GM23338 (cell line): ENCODE measurements around the gene TMEM38A. TPM values are rescaled to one million over a fixed set of nuclear protein-coding genes. Genes with fewer than 3 reads are reported as not detected.
"Not testable (repeated sequence)": the region's sequence is repeated elsewhere in the genome, so short reads cannot be mapped to it uniquely, and the experiment has no call there.

Experiments used
- ATAC-seq: fragments of 200-7000 bp; cut with Tn5 transposase; 3 replicates; pipeline ENCODE4 v1.9.1; 2020
- DNase-seq: peaks from one replicate; pipeline ENCODE4 v3.0.0-alpha.2; 2015; ENCODE audit warnings: low spot score
- H2AFZ ChIP-seq: fragments of 200-600 bp; sonication (generic); 2 replicates; pipeline ENCODE4 v1.8.0; 2016; ENCODE audit warnings: antibody characterized with exemption, mild to moderate bottlenecking, moderate library complexity
- H3F3A ChIP-seq: fragments of 200-600 bp; sonication (generic); replicated peaks from 2 replicates; pipeline ENCODE4 v1.8.0; 2017; ENCODE audit warnings: antibody characterized with exemption, mixed run types, low read depth
- H3K27ac ChIP-seq: fragments of 200-600 bp; sonication (generic); 2 replicates; pipeline ENCODE4 v1.6.1; 2016; ENCODE audit warnings: low read depth
- H3K27me3 ChIP-seq: fragments of 200-600 bp; sonication (generic); 2 replicates; pipeline ENCODE4 v1.8.0; 2016; ENCODE audit warnings: mild to moderate bottlenecking, mixed run types, moderate library complexity; ENCODE audit not compliant: insufficient read depth
- H3K36me3 ChIP-seq: fragments of 200-600 bp; sonication (generic); 2 replicates; pipeline ENCODE4 v1.8.0; 2016; ENCODE audit warnings: mild to moderate bottlenecking; ENCODE audit not compliant: insufficient read depth
- H3K4me1 ChIP-seq: fragments of 200-600 bp; sonication (generic); 2 replicates; pipeline ENCODE4 v1.8.0; 2016; ENCODE audit warnings: mild to moderate bottlenecking, moderate library complexity; ENCODE audit not compliant: insufficient read depth
- H3K4me2 ChIP-seq: fragments of 200-600 bp; sonication (generic); 2 replicates; pipeline ENCODE4 v1.7.1; 2017; ENCODE audit warnings: mixed run types
- H3K4me3 ChIP-seq: fragments of 200-600 bp; sonication (generic); 2 replicates; pipeline ENCODE4 v1.6.1; 2016; ENCODE audit warnings: mixed run types
- H3K79me2 ChIP-seq: fragments of 200-600 bp; sonication (generic); replicated peaks from 2 replicates; pipeline ENCODE4 v1.8.0; 2017; ENCODE audit warnings: mild to moderate bottlenecking; ENCODE audit not compliant: insufficient read depth
- H3K9me2 ChIP-seq: fragments of 200-600 bp; sonication (generic); 2 replicates; pipeline ENCODE4 v1.8.0; 2017; ENCODE audit not compliant: insufficient read depth
- H4K20me1 ChIP-seq: fragments of 200-600 bp; sonication (generic); replicated peaks from 2 replicates; pipeline ENCODE4 v1.8.0; 2017; ENCODE audit warnings: mild to moderate bottlenecking; ENCODE audit not compliant: insufficient read depth
- H3K27ac Mint-ChIP-seq: 2 replicates; pipeline ENCODE4 v1.8.0; 2020; ENCODE audit warnings: inconsistent platforms, mild to moderate bottlenecking, moderate library complexity, mixed read lengths
- H3K27me3 Mint-ChIP-seq: 3 replicates; pipeline ENCODE4 v1.8.0; 2022; ENCODE audit warnings: low read depth, mild to moderate bottlenecking, moderate library complexity, mixed read lengths, inconsistent platforms; ENCODE audit not compliant: insufficient read depth, poor library complexity
- H3K36me3 Mint-ChIP-seq: 3 replicates; pipeline ENCODE4 v1.8.0; 2021; ENCODE audit warnings: low read depth, mild to moderate bottlenecking, inconsistent platforms, moderate library complexity, mixed read lengths
- H3K4me1 Mint-ChIP-seq: 3 replicates; pipeline ENCODE4 v1.8.0; 2020; ENCODE audit warnings: mild to moderate bottlenecking, inconsistent platforms, mixed read lengths
- H3K4me3 Mint-ChIP-seq: 3 replicates; pipeline ENCODE4 v1.8.0; 2021; ENCODE audit warnings: moderate library complexity, mild to moderate bottlenecking, inconsistent platforms, mixed read lengths
- H3K9me3 Mint-ChIP-seq: 3 replicates; pipeline ENCODE4 v1.8.0; 2020; ENCODE audit warnings: moderate library complexity, mild to moderate bottlenecking, inconsistent platforms, mixed read lengths
- CREB1 ChIP-seq: fragments of 250-450 bp; sonication (Bioruptor Pico); IDR thresholded peaks from 2 replicates; pipeline ENCODE4 v1.5.0; 2020; ENCODE audit warnings: low read depth, mild to moderate bottlenecking, moderate library complexity
- EZH2 ChIP-seq: fragments of 200-600 bp; sonication (generic); IDR thresholded peaks from one replicate; pipeline ENCODE4 v1.8.0; 2017; ENCODE audit warnings: antibody characterized with exemption, mild to moderate bottlenecking, low read depth; ENCODE audit not compliant: unreplicated experiment
- JUNB ChIP-seq: IDR thresholded peaks from one replicate; pipeline ENCODE4 v1.6.1; 2016; ENCODE audit warnings: antibody characterized with exemption; ENCODE audit not compliant: unreplicated experiment
- NANOG ChIP-seq: IDR thresholded peaks from 2 replicates; pipeline ENCODE4 v1.6.1; 2016; ENCODE audit warnings: antibody characterized with exemption, borderline replicate concordance
- STAT1 ChIP-seq: IDR thresholded peaks from one replicate; pipeline ENCODE4 v1.6.1; 2016; ENCODE audit warnings: antibody characterized with exemption; ENCODE audit not compliant: unreplicated experiment
- ZNF114 ChIP-seq: fragments of 250-450 bp; sonication (Bioruptor Pico); IDR thresholded peaks from 2 replicates; pipeline ENCODE4 v1.5.0; 2020; ENCODE audit warnings: mild to moderate bottlenecking, moderate library complexity
- ZNF331 ChIP-seq: fragments of 250-450 bp; sonication (Bioruptor Pico); IDR thresholded peaks from 2 replicates; pipeline ENCODE4 v1.5.0; 2020; ENCODE audit warnings: low read depth, mild to moderate bottlenecking, moderate library complexity
- polyA plus RNA-seq: library from polyadenylated mRNA; unstranded; fragments of >200 nt; fragmentation: Nextera tagmentation; extraction: Ambion mirVana; gene quantifications from 2 replicates; pipeline ENCODE4 v1.2.1, GENCODE V29; 2016
- total RNA-seq: library from RNA; depleted of rRNA; stranded (reverse); fragments of >200 nt; shearing (Covaris generic); gene quantifications from 2 replicates; pipeline ENCODE4 v1.2.3, GENCODE V29; 2014
- TF ChIP-seq, protein P1 (sequence below), 2 experiments: fragments of 200-600 bp in 1 of 2; sonication (generic) in 1 of 2; conservative IDR thresholded peaks; 2 replicates each; pipeline versions ENCODE4 v1.5.1 to v1.6.1; 2016 to 2017; ENCODE audit warnings: antibody characterized with exemption in 2 of 2, low read depth in 2 of 2, mild to moderate bottlenecking in 2 of 2, moderate library complexity in 1 of 2
- TF ChIP-seq, protein P2 (sequence below): IDR thresholded peaks from one replicate; pipeline ENCODE4 v1.6.1; 2018; ENCODE audit warnings: antibody characterized with exemption; ENCODE audit not compliant: unreplicated experiment

The TMEM38A gene
- total and polyA plus RNA-seq, 2 experiments from 2014 or later, result 5.9 to 14.1 TPM

DNA sequence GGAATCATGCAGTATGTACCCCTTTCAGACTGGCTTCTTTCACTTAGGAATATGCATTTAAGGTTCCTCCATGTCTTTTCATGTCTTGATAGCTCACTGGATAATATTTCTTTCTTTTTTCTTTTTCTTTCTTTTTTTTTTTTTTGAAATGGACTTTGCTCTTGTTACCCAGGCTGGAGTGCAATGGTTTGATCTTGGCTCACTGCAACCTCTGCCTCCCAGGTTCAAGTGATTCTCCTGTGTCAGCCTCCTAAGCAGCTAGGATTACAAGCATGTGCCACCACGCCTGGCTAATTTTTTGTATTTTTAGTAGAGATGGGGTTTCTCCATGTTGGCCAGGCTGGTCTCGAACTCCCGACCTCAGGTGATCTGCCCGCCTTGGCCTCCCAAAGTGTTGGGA is 7.8 kb downstream of the TMEM38A start:
- H3K27me3 Mint-ChIP-seq, H3K4me1 Mint-ChIP-seq, H2AFZ ChIP-seq, DNase-seq, H3K4me1 ChIP-seq, H3K27ac ChIP-seq, H3K27ac Mint-ChIP-seq, H3K9me2 ChIP-seq, H3K4me3 Mint-ChIP-seq, H3K4me2 ChIP-seq, H3K9me3 Mint-ChIP-seq, H3F3A ChIP-seq, ATAC-seq, H3K27me3 ChIP-seq, H3K4me3 ChIP-seq, H3K36me3 Mint-ChIP-seq, H3K36me3 ChIP-seq: not testable (repeated sequence)
- Histone ChIP-seq H4K20me1 (peaks cover 17% of the 10 kb centered on the region), H3K79me2 (peaks cover 23% of the 10 kb centered on the region)

DNA sequence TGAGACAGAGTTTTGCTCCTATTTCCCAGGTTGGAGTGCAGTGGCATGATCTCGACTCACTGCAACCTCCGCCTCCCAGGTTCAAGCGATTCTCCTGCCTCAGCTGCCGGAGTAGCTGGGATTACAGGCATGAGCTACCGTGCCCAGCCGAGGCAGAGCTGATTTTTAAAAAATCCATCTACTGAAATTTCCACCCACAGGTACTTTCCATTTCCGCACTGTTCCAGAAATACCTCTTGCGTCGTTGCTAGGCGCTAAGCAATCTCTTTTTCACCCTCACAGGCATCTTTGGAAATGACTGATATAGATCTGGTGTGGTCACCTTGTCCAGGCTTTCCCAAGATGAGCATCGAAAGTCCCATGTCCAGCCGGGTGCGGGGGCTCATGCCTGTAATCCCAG is 9.4 kb downstream of the TMEM38A start:
- Mint-ChIP-seq H3K36me3 (no peaks in the 10 kb centered on the region; the same call in 2 of the 3 replicates), H3K27ac (no peak overlapping the region), H3K4me3 (no peak overlapping the region), H3K9me3 (no peaks in the 10 kb centered on the region), H3K27me3 (no peaks in the 10 kb centered on the region), H3K4me1 (no peaks in the 10 kb centered on the region)
- H3K36me3 ChIP-seq, result no peaks in the 10 kb centered on the region
- peaks cover 16% of the 10 kb centered on the region for H4K20me1 ChIP-seq
- DNase-seq (no peak), ATAC-seq (no peak)
- H3K27ac ChIP-seq, result no peak overlapping the region
- peaks cover 8% of the 10 kb centered on the region; the same call in 1 of the 2 replicates for H3K79me2 ChIP-seq
- H3F3A ChIP-seq, result no peaks in the 10 kb centered on the region
- no peak for TF ChIP-seq JUNB
- no peak for TF ChIP-seq STAT1
- TF ChIP-seq ZNF114 (CRISPR knock-in tag), result no peak
- H3K4me2 ChIP-seq, result no peak overlapping the region
- H2AFZ ChIP-seq, result no peak overlapping the region
- H3K4me1 ChIP-seq, result no peaks in the 10 kb centered on the region
- H3K9me2 ChIP-seq, result no peaks in the 10 kb centered on the region
- no peaks in the 10 kb centered on the region for H3K27me3 ChIP-seq
- H3K4me3 ChIP-seq, result no peak overlapping the region

DNA sequence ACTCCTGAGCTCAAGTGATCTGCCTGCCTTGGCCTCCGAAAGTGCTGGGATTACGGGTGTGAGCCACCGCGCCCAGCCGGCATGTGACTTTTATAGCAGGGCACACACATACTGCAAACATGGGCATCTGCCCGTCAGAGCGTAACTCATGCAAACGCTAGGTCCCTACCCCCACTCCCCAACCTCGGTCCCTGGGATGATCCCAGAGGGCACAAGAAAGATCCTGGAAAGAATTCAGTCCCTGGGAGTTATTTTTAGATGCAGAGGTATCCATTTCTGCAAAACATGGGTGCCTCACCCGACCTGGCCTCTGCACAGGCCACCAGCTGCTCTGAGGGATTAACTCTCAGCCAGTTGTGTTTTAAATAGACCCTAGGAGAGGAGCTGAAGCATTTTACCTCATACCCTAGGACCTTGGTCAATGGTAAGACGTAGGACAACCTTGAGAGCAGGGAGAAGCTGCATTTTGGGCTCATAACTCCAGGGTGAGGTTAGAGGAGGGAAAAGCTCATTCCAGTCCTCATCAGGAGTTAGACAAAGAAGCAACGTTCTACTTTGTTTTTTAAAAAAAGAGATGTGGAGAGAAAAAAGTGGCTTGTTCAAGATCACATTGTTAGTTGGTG is 10.8 kb downstream of the TMEM38A start:
- DNase-seq, result no peak
- no peak for ATAC-seq
- H3K9me3 Mint-ChIP-seq, result no peaks in the 10 kb centered on the region
- no peak overlapping the region for H3K4me2 ChIP-seq
- H3K27ac ChIP-seq, result no peak overlapping the region
- H3K27ac Mint-ChIP-seq, result no peak overlapping the region
- peaks cover 2% of the 10 kb centered on the region; the same call in 1 of the 2 replicates for H3K79me2 ChIP-seq
- no peak overlapping the region for H2AFZ ChIP-seq
- H3K4me3 ChIP-seq, result no peak overlapping the region
- H4K20me1 ChIP-seq, result peaks cover 7% of the 10 kb centered on the region
- H3K4me1 Mint-ChIP-seq, result no peaks in the 10 kb centered on the region
- no peaks in the 10 kb centered on the region for H3K27me3 Mint-ChIP-seq
- no peaks in the 10 kb centered on the region for H3F3A ChIP-seq
- H3K36me3 Mint-ChIP-seq, result no peaks in the 10 kb centered on the region
- H3K4me3 Mint-ChIP-seq, result no peak overlapping the region; the same call in 2 of the 3 replicates
- H3K4me1 ChIP-seq, result no peaks in the 10 kb centered on the region
- H3K9me2 ChIP-seq, result no peaks in the 10 kb centered on the region
- H3K36me3 ChIP-seq, result no peaks in the 10 kb centered on the region
- H3K27me3 ChIP-seq, result no peaks in the 10 kb centered on the region
- TF ChIP-seq, protein P1, sequence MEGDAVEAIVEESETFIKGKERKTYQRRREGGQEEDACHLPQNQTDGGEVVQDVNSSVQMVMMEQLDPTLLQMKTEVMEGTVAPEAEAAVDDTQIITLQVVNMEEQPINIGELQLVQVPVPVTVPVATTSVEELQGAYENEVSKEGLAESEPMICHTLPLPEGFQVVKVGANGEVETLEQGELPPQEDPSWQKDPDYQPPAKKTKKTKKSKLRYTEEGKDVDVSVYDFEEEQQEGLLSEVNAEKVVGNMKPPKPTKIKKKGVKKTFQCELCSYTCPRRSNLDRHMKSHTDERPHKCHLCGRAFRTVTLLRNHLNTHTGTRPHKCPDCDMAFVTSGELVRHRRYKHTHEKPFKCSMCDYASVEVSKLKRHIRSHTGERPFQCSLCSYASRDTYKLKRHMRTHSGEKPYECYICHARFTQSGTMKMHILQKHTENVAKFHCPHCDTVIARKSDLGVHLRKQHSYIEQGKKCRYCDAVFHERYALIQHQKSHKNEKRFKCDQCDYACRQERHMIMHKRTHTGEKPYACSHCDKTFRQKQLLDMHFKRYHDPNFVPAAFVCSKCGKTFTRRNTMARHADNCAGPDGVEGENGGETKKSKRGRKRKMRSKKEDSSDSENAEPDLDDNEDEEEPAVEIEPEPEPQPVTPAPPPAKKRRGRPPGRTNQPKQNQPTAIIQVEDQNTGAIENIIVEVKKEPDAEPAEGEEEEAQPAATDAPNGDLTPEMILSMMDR (conservative IDR thresholded peaks at IDR 0.05; ENCODE audit: low read depth in 2 of 2), result no peak
- TF ChIP-seq NANOG, result no peak
- TF ChIP-seq EZH2, result no peak
- no peak for TF ChIP-seq CREB1 (CRISPR knock-in tag)
- no peak for TF ChIP-seq STAT1
- no peak for TF ChIP-seq ZNF331
- TF ChIP-seq, protein P2, sequence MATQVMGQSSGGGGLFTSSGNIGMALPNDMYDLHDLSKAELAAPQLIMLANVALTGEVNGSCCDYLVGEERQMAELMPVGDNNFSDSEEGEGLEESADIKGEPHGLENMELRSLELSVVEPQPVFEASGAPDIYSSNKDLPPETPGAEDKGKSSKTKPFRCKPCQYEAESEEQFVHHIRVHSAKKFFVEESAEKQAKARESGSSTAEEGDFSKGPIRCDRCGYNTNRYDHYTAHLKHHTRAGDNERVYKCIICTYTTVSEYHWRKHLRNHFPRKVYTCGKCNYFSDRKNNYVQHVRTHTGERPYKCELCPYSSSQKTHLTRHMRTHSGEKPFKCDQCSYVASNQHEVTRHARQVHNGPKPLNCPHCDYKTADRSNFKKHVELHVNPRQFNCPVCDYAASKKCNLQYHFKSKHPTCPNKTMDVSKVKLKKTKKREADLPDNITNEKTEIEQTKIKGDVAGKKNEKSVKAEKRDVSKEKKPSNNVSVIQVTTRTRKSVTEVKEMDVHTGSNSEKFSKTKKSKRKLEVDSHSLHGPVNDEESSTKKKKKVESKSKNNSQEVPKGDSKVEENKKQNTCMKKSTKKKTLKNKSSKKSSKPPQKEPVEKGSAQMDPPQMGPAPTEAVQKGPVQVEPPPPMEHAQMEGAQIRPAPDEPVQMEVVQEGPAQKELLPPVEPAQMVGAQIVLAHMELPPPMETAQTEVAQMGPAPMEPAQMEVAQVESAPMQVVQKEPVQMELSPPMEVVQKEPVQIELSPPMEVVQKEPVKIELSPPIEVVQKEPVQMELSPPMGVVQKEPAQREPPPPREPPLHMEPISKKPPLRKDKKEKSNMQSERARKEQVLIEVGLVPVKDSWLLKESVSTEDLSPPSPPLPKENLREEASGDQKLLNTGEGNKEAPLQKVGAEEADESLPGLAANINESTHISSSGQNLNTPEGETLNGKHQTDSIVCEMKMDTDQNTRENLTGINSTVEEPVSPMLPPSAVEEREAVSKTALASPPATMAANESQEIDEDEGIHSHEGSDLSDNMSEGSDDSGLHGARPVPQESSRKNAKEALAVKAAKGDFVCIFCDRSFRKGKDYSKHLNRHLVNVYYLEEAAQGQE, result no peak
